Suprapubic skin (tissue), 4 donors: ENCODE results near the gene MRPS35.

ENCODE experiments used
- EP300 ChIP-seq: sonication (generic); formaldehyde crosslinking; IDR thresholded peaks from one replicate; pipeline ENCODE4 v1.6.1; 2017; ENCODE audit warnings: antibody characterized with exemption
- POLR2A ChIP-seq, 2 donors: fragments of 450-650 bp; IDR thresholded peaks; one replicate each; pipeline ENCODE4 v1.6.1; 2017; ENCODE audit warnings: antibody characterized with exemption in 2 of 2, mild to moderate bottlenecking in 2 of 2, moderate library complexity in 2 of 2
- POLR2AphosphoS5 ChIP-seq, 3 donors: sonication (generic); formaldehyde crosslinking; IDR thresholded peaks; one replicate each; pipeline ENCODE4 v1.6.1; 2017; ENCODE audit warnings: antibody characterized with exemption in 3 of 3
- TF ChIP-seq, protein P1 (sequence below), 2 donors: fragments of 200-600 bp in 1 of 2; fragments of 450-650 bp in 1 of 2; sonication (generic) in 1 of 2; IDR thresholded peaks; one replicate each; pipeline ENCODE4 v1.5.1; 2016 to 2019; ENCODE audit warnings: antibody characterized with exemption in 2 of 2, mild to moderate bottlenecking in 1 of 2, moderate library complexity in 1 of 2

DNA sequence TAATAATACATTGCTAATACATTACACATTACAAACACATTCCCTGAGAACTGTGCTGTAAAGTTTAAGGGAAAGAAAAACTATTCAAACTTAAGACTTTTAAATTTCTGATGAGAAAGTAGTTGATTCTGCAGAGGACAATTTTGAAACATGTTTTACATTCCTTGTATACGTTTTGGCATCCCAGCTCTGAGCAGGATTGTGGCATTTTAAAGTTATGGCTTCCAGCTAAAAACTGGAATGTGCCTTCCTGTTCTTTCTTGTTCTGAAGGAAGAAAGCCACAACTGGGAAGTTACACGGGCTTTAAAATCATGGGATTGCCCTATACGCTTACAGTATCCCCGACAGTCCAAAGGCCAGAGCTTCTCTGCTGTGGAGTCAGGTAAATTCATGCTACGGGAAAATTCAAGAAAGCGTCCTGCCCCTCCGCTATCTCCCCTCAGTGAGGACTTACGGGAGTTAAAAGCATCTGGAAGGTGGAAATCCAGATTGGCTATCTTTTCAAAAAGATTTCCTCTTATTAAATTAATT, 58.6 kb downstream of the MRPS35 start:
- TF ChIP-seq POLR2A (IDR thresholded peaks at IDR 0.05) (no peak), POLR2AphosphoS5 (IDR thresholded peaks at IDR 0.05) (no peak), EP300 (no peak)
- TF ChIP-seq, protein P1, sequence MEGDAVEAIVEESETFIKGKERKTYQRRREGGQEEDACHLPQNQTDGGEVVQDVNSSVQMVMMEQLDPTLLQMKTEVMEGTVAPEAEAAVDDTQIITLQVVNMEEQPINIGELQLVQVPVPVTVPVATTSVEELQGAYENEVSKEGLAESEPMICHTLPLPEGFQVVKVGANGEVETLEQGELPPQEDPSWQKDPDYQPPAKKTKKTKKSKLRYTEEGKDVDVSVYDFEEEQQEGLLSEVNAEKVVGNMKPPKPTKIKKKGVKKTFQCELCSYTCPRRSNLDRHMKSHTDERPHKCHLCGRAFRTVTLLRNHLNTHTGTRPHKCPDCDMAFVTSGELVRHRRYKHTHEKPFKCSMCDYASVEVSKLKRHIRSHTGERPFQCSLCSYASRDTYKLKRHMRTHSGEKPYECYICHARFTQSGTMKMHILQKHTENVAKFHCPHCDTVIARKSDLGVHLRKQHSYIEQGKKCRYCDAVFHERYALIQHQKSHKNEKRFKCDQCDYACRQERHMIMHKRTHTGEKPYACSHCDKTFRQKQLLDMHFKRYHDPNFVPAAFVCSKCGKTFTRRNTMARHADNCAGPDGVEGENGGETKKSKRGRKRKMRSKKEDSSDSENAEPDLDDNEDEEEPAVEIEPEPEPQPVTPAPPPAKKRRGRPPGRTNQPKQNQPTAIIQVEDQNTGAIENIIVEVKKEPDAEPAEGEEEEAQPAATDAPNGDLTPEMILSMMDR (IDR thresholded peaks at IDR 0.05) = no peak
